Fibroblast of villous mesenchyme (primary cell): ENCODE measurements around the gene RNF112. TPM values are rescaled to one million over a fixed set of nuclear protein-coding genes. Genes with fewer than 3 reads are reported as not detected.

Experiments
- DNase-seq: peaks from one replicate; pipeline ENCODE4 v3.0.0-alpha.2; 2010; ENCODE audit warnings: low read depth
- H3K4me3 ChIP-seq: 2 replicates; pipeline ENCODE4 v1.5.1; 2011; ENCODE audit warnings: low read depth, mild to moderate bottlenecking, low read length
- total RNA-seq: library from RNA; depleted of rRNA; stranded (reverse); fragments of >200 nt; gene quantifications from 2 replicates; pipeline ENCODE4 v1.2.3, GENCODE V29; 2012
- TF ChIP-seq, protein P1 (sequence below): IDR thresholded peaks from 2 replicates; pipeline ENCODE4 v1.5.1; 2012; ENCODE audit warnings: low read depth, mild to moderate bottlenecking, low read length; ENCODE audit not compliant: insufficient read depth

The RNF112 gene
- total RNA-seq, 1 donor: 0.86 TPM

DNA sequence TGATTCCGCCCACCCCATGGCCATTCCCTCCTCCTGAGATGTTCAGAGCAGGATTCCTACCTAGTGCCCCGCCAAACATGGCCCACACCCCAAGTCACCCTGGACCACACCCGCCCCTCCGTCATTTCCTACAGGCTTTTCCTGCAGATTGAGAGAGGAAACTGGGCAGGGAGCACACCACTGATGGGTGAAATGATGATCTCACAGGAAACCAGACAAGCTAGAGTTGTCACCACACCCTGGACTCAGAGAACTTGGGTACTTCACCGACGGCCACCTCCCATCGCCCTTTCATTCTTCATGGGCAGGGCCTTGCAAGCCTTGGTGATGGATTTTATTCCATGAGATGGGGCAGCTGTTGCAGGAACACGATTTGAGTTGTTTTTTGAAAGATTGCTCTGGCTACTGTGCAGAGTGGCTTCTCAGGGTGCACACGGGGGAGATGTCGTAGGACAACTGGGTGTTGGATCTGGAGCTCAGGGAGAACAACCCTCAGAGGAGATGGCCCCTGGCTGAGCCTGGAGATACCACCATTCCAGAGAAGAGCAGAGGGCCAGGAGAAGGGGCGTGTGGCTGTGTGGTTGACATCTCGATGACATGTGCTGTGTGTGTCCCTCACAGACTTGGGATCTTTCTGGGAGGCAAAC lies 41.1 kb upstream of the RNF112 start:
- TF ChIP-seq, protein P1, sequence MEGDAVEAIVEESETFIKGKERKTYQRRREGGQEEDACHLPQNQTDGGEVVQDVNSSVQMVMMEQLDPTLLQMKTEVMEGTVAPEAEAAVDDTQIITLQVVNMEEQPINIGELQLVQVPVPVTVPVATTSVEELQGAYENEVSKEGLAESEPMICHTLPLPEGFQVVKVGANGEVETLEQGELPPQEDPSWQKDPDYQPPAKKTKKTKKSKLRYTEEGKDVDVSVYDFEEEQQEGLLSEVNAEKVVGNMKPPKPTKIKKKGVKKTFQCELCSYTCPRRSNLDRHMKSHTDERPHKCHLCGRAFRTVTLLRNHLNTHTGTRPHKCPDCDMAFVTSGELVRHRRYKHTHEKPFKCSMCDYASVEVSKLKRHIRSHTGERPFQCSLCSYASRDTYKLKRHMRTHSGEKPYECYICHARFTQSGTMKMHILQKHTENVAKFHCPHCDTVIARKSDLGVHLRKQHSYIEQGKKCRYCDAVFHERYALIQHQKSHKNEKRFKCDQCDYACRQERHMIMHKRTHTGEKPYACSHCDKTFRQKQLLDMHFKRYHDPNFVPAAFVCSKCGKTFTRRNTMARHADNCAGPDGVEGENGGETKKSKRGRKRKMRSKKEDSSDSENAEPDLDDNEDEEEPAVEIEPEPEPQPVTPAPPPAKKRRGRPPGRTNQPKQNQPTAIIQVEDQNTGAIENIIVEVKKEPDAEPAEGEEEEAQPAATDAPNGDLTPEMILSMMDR: no peak
- H3K4me3 ChIP-seq: no peak overlapping the region
- DNase-seq: no peak

DNA sequence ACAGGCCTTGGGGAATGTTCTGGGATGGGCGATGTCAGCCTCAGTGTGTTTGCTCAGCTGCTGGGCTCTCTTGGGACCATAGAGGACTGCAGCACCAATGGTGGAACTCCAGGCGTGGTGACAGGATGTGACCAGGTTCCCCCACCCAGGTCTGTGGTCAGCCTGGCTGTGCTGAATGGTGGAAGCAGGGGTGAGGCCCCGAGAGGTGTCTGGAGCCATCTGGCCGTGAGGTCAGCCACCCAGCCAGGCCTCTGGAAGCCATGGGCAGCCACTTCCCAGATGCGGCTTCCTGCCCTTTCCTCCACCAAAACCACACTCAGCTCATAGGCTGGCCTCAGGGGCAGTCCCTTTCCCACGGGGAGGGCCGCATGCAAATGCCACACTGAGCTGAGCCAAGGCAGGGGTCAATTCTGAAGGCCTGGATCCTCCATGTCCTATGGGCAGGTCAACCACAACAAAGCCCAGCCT lies 40.5 kb upstream of the RNF112 start:
- DNase-seq: peak; percentile 51
- H3K4me3 ChIP-seq: no peak overlapping the region
- TF ChIP-seq, protein P1: no peak

DNA sequence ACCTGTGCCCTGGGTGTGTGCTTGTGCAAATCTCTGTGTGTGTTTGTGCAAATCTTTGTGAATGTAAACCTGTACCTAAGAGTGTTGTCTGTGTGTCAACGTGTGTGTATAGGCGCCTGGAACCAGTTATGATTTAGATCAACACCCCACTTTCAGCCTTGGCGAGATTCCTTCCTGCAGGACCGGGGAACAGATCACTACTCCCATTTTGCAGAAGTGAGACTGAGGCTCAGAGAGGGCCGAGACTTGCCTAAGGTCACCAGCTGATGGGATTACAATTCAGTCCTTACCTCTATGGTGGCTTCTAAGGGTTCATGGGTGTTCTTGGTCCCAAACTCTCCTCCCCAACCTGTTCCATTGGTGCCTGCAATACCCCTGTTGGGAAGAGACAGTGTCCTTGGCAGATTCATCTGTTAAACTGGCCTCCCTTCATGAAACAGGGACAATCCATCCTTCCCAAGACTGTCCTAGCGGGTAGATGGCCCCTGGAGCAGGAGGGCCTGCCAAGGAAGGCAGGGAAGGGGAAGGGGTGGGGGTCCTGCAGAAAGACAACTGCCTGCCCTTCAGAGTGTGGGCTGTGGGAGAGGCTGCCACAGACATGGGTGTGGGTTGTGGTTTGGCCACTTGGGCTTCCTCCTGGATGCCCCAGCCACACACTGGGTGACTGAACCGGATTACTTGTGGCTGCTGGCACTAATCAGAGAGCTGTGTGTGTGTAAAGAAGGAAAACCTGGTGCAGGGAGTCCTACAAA lies 39.6 kb upstream of the RNF112 start:
- no peak overlapping the region for H3K4me3 ChIP-seq
- TF ChIP-seq, protein P1: no peak
- no peak for DNase-seq

DNA sequence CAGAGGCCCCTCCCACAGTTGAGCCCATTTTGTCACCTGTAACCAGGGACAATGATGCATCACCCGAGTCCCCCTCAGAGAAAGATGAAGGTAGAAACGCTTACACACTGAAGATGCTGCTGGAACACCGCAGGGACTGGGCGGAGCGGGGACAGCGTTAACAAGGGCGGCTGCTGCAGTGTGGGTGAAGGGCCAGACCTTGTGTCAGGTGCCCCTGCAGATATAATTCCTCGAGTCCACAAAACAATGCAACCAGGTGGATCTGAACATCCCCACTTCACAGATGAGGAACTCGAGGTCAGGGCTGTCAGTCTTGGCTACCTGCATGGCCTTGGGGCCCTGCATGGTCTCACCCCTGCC lies 39.0 kb upstream of the RNF112 start:
- TF ChIP-seq, protein P1: no peak
- DNase-seq: no peak
- H3K4me3 ChIP-seq: no peak overlapping the region

DNA sequence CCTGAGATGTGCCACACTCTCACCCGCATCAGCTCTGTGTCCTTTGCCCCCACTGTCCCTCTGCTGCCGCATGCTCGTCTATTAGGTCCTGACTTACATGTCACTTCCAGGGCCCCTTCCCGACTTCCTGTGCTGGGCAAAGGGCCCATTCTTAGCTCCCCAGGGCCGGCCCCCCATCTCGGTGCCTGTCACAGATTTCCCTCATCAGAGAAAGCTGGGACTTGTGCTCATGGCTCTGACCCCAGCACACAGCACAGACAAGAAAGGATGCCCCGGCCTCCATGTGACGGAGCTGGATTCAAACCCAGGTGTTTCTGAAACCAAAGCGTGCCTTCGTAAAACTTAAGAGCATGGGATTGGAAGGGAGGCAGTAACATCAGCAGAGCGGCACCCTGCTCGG lies 38.6 kb upstream of the RNF112 start:
- no peak overlapping the region for H3K4me3 ChIP-seq
- no peak for DNase-seq
- TF ChIP-seq, protein P1: no peak

DNA sequence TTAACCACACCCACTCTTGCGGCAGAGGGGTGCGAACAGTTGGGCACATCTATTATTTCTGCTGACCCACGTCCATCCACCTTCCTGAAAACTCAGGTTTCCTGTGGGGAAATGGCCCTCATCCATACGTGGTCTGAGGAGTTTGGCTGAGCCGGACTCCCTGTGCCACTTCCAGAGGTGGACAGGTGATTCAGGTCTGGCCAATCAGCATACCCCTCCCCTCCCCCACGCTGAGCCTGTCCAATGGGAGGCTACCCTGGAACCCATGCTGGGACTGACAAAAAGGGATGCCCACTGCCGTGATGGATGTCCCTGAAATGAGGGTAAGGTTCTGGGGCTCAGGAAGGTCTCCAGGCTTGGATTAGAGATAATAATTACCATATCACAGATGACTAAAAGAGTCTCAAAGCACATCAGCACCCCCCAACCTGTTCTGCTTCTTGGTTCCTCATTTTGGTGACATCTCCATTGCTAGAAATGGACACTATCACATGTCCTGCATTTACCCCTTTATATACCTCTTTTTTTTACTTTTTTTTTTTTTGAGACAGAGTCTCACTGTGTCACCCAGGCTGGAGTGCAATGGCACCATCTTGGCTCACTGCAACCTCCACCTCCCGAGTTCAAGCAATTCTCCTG lies 38.0 kb upstream of the RNF112 start:
- TF ChIP-seq, protein P1: no peak
- no peak overlapping the region for H3K4me3 ChIP-seq
- DNase-seq: no peak
